Brain microvascular endothelial cell (primary cell): ENCODE data around the gene EPB41L5.
"Not testable (repeated sequence)": the region's sequence is repeated elsewhere in the genome, so short reads cannot be mapped to it uniquely, and the experiment has no call there.

Experiments used
- DNase-seq: peaks from one replicate; pipeline ENCODE4 v3.0.0-alpha.2; 2020
- H3K27ac ChIP-seq: fragments of 250-450 bp; sonication (Bioruptor Pico); 2 replicates; pipeline ENCODE4 v1.5.1; 2020; ENCODE audit warnings: mild to moderate bottlenecking, moderate library complexity
- H3K27me3 ChIP-seq: fragments of 250-450 bp; sonication (Bioruptor Pico); replicated peaks from 2 replicates; pipeline ENCODE4 v1.5.1; 2020; ENCODE audit warnings: mild to moderate bottlenecking
- H3K36me3 ChIP-seq: fragments of 250-450 bp; sonication (Bioruptor Pico); replicated peaks from 2 replicates; pipeline ENCODE4 v1.5.1; 2020; ENCODE audit warnings: mild to moderate bottlenecking
- H3K4me3 ChIP-seq: 2 replicates; pipeline ENCODE4 v1.5.1; 2011; ENCODE audit warnings: low read depth, mild to moderate bottlenecking, control low read depth, low read length, moderate library complexity
- in situ Hi-C: cut with HindIII; loops from 2 replicates; pipeline ENCODE4 v1.10.0; 2017; ENCODE audit warnings: low sequenced_read_pairs, low pct_ligation_motif_present
- TF ChIP-seq, protein P1 (sequence below): IDR thresholded peaks from 2 replicates; pipeline ENCODE4 v1.5.1; 2011; ENCODE audit warnings: low read depth, mild to moderate bottlenecking, moderate library complexity, low read length, control low read depth, inconsistent platforms; ENCODE audit errors: missing control alignments

EPB41L5 gene

GRCh38 chr2:120034621-120035020, 21.7 kb downstream of the EPB41L5 start:
- DNase-seq: no peak
- Histone ChIP-seq H3K27me3 (no peaks in the 10 kb centered on the region), H3K27ac (no peak overlapping the region), H3K36me3 (no peaks in the 10 kb centered on the region), H3K4me3 (no peak overlapping the region)
- in situ Hi-C loops: no loop called here
- TF ChIP-seq, protein P1, sequence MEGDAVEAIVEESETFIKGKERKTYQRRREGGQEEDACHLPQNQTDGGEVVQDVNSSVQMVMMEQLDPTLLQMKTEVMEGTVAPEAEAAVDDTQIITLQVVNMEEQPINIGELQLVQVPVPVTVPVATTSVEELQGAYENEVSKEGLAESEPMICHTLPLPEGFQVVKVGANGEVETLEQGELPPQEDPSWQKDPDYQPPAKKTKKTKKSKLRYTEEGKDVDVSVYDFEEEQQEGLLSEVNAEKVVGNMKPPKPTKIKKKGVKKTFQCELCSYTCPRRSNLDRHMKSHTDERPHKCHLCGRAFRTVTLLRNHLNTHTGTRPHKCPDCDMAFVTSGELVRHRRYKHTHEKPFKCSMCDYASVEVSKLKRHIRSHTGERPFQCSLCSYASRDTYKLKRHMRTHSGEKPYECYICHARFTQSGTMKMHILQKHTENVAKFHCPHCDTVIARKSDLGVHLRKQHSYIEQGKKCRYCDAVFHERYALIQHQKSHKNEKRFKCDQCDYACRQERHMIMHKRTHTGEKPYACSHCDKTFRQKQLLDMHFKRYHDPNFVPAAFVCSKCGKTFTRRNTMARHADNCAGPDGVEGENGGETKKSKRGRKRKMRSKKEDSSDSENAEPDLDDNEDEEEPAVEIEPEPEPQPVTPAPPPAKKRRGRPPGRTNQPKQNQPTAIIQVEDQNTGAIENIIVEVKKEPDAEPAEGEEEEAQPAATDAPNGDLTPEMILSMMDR: no peak

DNA sequence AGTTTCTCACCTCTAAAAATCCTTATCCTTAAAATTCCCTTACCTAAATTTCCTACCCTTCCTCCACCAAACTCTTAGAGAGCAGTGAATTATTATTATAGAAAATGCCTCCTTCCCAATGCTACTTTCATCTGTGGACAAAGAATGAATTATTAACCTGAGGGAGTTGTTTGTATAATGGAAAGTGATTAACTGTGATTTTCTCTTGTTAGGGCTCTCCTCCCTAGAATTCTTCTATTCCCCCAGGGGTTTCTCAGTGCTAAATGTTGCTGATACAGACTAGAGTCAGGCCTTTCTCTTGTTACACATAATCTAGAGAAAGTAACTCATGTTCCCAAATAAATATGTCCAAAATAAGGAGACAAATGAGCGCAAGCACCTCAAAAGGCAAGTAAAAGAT, 23.3 kb downstream of the EPB41L5 start:
- TF ChIP-seq, protein P1: no peak
- no peaks in the 10 kb centered on the region for H3K27me3 ChIP-seq
- in situ Hi-C loops: no loop called here

GRCh38 chr2:120037995-120038541, 25.2 kb downstream of the EPB41L5 start:
- in situ Hi-C loops: no loop called here
- no peaks in the 10 kb centered on the region for H3K27me3 ChIP-seq
- no peak overlapping the region for H3K4me3 ChIP-seq
- TF ChIP-seq, protein P1: no peak
- no peak overlapping the region for H3K27ac ChIP-seq
- H3K36me3 ChIP-seq: no peaks in the 10 kb centered on the region
- no peak for DNase-seq

More for the DNA sequence above, 23.3 kb downstream of the EPB41L5 start:
- H3K36me3 ChIP-seq: no peaks in the 10 kb centered on the region
- no peak overlapping the region for H3K4me3 ChIP-seq
- DNase-seq: no peak
- no peak overlapping the region for H3K27ac ChIP-seq

GRCh38 chr2:120042359-120042758, 29.5 kb downstream of the EPB41L5 start:
- no peak for DNase-seq

GRCh38 chr2:120044336-120044735, 31.5 kb downstream of the EPB41L5 start:
- in situ Hi-C loops: no loop called here
- TF ChIP-seq, protein P1: no peak
- no peak for DNase-seq
- H3K4me3 ChIP-seq: no peak overlapping the region
- H3K27me3 ChIP-seq: no peaks in the 10 kb centered on the region
- no peak overlapping the region for H3K27ac ChIP-seq
- H3K36me3 ChIP-seq: no peaks in the 10 kb centered on the region

More at GRCh38 chr2:120042359-120042758, 29.5 kb downstream of the EPB41L5 start:
- H3K4me3 ChIP-seq: no peak overlapping the region
- no peaks in the 10 kb centered on the region for H3K36me3 ChIP-seq
- in situ Hi-C loops: no loop called here
- TF ChIP-seq, protein P1: no peak
- no peak overlapping the region for H3K27ac ChIP-seq
- H3K27me3 ChIP-seq: no peaks in the 10 kb centered on the region

GRCh38 chr2:120045775-120046174, 32.9 kb downstream of the EPB41L5 start:
- H3K36me3 ChIP-seq, DNase-seq, H3K4me3 ChIP-seq, H3K27me3 ChIP-seq, H3K27ac ChIP-seq, in situ Hi-C loops: not testable (repeated sequence)

- H3K27ac ChIP-seq, in situ Hi-C loops, DNase-seq, H3K27me3 ChIP-seq, H3K36me3 ChIP-seq, H3K4me3 ChIP-seq: not testable (repeated sequence)
Observed at GRCh38 chr2:120046252-120046651, 33.4 kb downstream of the EPB41L5 start.
